C4-2B (cell line): ENCODE data around the gene FHOD1.

Experiments used
- H3K27ac ChIP-seq: fragments of 450-650 bp; 2 replicates; pipeline ENCODE4 v1.5.1; 2017
- ZFX ChIP-seq: fragments of 450-650 bp; IDR thresholded peaks from 2 replicates; pipeline ENCODE4 v1.6.1; 2017
- TF ChIP-seq, protein P1 (sequence below): fragments of 450-650 bp; conservative IDR thresholded peaks from 2 replicates; pipeline ENCODE4 v1.5.1; 2017; ENCODE audit warnings: mild to moderate bottlenecking

The FHOD1 gene

DNA sequence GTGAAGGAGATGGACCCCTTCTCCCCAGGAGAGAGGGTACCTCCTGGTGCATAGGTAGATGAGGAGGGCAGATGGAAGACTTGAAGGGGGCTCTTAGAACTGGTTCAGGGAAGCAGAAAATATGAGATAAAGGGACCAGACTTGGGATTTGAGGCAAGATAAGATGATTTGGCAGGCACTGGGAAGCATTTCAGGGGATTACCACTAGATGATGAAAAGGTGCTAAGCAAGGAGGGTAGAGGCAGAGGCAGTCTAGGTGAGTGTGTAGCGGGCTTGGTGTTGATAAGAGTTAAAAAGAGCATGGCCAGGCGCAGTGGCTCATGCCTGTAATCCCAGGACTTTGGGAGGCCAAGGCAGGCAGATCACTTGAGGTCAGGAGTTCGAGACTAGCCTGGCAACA is 15.9 kb upstream of the FHOD1 start:
- no peak overlapping the region for H3K27ac ChIP-seq
- no peak for TF ChIP-seq ZFX
- TF ChIP-seq, protein P1, sequence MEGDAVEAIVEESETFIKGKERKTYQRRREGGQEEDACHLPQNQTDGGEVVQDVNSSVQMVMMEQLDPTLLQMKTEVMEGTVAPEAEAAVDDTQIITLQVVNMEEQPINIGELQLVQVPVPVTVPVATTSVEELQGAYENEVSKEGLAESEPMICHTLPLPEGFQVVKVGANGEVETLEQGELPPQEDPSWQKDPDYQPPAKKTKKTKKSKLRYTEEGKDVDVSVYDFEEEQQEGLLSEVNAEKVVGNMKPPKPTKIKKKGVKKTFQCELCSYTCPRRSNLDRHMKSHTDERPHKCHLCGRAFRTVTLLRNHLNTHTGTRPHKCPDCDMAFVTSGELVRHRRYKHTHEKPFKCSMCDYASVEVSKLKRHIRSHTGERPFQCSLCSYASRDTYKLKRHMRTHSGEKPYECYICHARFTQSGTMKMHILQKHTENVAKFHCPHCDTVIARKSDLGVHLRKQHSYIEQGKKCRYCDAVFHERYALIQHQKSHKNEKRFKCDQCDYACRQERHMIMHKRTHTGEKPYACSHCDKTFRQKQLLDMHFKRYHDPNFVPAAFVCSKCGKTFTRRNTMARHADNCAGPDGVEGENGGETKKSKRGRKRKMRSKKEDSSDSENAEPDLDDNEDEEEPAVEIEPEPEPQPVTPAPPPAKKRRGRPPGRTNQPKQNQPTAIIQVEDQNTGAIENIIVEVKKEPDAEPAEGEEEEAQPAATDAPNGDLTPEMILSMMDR, result no peak

DNA sequence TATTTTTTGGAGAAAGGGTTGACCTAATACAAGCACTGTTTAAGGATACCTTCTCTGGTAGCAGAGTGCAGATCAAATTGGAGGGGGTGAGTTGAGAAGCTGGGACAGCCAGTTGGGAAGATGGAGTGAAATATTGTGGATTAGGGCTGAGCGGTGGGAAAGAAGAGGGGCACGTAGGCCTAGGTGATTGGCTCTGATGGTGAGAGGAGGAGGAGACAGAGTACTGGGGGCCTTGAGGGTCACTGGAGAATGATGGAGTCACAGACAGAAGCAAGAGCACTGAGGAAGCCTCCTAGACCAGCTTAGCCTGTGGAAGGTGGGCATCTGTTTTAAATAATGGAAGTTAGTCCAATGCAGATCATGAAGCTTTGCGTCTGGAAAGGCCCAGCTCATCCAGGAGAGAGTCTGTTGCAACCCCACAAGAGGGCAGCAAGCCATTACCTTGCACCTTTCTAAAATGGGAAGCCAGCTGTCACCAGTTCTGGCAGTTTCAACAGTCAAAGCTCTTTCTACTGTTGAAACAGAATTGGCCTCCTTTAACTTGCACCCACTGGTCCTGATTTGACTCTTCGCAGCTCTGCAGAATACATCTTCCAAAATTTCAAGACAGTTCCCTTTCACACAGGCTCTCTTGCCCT is 13.3 kb upstream of the FHOD1 start:
- no peak overlapping the region for H3K27ac ChIP-seq
- no peak for TF ChIP-seq ZFX
- TF ChIP-seq, protein P1, result peak; percentile 74

DNA sequence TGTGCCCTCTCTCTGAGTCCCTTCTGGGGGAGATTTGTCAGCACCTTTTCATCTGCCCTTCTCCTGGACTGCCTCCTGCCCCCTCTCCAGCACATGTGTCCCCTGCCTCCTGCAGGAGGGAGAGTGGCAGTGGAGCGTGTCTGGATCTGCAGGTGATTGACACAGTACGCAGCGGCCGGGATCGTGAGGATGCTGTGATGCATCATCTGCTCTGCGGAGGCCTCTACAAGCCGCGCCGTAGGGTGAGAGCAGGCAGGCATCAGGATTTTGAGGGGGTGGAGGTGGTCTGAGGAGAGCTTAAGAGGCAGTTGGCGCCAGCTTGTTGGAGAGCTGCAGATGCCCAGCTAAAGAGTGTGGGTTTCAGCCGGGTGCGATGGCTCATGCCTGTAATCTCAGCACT is 12.4 kb upstream of the FHOD1 start:
- H3K27ac ChIP-seq, result no peak overlapping the region
- TF ChIP-seq, protein P1, result no peak
- no peak for TF ChIP-seq ZFX

- TF ChIP-seq, protein P1, result no peak
- no peak for TF ChIP-seq ZFX
- no peak overlapping the region for H3K27ac ChIP-seq
Measured at GRCh38 chr16:67258161-67258835, 11.0 kb upstream of the FHOD1 start.

- TF ChIP-seq, protein P1, result no peak
- TF ChIP-seq ZFX, result no peak
- no peak overlapping the region for H3K27ac ChIP-seq
Measured at GRCh38 chr16:67257486-67258160, 10.3 kb upstream of the FHOD1 start.

GRCh38 chr16:67256701-67257230 is 9.5 kb upstream of the FHOD1 start:
- no peak overlapping the region for H3K27ac ChIP-seq
- TF ChIP-seq, protein P1, result no peak
- TF ChIP-seq ZFX, result no peak
